ENCODE results near the gene TERT. TPM values are rescaled to one million over a fixed set of nuclear protein-coding genes. Genes with fewer than 3 reads are reported as not detected.
"Not testable (repeated sequence)": the region's sequence is repeated elsewhere in the genome, so short reads cannot be mapped to it uniquely, and the experiment has no call there.

The TERT gene
- total RNA-seq, 2 donors from 2014 or later, result not detected

DNA sequence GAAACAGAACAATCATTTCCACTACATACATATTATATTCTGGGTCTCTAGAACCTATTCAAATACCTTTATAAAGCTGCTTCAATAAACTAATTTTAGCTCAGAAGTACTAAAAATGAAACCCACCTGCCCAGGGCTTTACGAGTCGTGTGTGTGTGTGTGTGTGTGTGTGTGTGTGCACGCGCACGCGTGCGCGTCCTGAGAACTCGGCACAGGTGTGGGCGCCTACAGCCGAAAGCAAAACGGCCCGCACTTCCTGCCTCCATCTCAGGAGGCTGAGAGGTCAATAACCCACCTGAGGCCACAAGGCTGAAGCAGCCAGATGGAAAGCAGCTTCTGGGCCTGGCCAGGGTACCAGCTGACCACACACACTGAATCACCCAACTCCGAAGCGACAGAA, 47.0 kb upstream of the TERT start:
- H3K4me1 ChIP-seq, result peaks cover 23% of the 10 kb centered on the region
- no peak overlapping the region for H3K4me3 ChIP-seq
- H3K27ac ChIP-seq, result no peak overlapping the region
- intact Hi-C loops (cut with DNase I), result no loop called here
- no peaks in the 10 kb centered on the region for H3K9me3 ChIP-seq
- WGBS, 2 donors, result 90 to 93% methylated on average over 15 of the region's 15 CpGs
- H3K27me3 ChIP-seq, result no peaks in the 10 kb centered on the region
- no peak for ATAC-seq
- no peak for TF ChIP-seq POLR2A (IDR thresholded peaks at IDR 0.05)
- TF ChIP-seq CTCF (IDR thresholded peaks at IDR 0.05), result no peak
- DNase-seq, result no peak
- peaks cover 1 to 39% of the 10 kb centered on the region in 2 donors for H3K36me3 ChIP-seq (replicated peaks in 1 of 2; ENCODE audit: insufficient read depth in 1 of 2, low read depth in 2 of 2)

DNA sequence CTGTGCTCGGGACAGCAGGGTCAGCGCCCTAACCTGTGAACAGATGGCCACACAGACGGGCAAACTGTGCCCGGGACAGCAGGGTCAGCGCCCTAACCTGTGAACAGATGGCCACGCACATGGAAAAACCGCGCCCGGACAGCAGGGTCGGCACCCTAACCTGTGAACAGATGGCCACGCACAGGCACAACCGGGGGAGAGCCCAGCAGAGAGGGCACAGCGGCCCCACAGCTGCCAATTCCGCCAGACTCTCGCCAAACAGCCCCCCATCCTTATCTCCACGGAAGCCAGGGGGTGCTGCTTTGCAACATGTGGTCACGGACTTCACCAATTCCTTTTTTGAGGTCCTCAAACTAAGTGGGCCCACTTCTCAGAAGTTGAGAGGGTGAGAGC, 44.9 kb upstream of the TERT start:
- H3K9me3 ChIP-seq; ATAC-seq; DNase-seq; H3K4me3 ChIP-seq; intact Hi-C loops (cut with DNase I); H3K27me3 ChIP-seq; H3K27ac ChIP-seq: not testable (repeated sequence)
- Histone ChIP-seq H3K4me1 (peaks cover 12% of the 10 kb centered on the region), H3K36me3 (replicated peaks in 1 of 2; ENCODE audit: insufficient read depth in 1 of 2, low read depth in 2 of 2) (peaks cover 8 to 54% of the 10 kb centered on the region in 2 donors)
- 84 to 91% methylated on average over 5 to 16 of the region's 17 CpGs for WGBS, 2 donors

DNA sequence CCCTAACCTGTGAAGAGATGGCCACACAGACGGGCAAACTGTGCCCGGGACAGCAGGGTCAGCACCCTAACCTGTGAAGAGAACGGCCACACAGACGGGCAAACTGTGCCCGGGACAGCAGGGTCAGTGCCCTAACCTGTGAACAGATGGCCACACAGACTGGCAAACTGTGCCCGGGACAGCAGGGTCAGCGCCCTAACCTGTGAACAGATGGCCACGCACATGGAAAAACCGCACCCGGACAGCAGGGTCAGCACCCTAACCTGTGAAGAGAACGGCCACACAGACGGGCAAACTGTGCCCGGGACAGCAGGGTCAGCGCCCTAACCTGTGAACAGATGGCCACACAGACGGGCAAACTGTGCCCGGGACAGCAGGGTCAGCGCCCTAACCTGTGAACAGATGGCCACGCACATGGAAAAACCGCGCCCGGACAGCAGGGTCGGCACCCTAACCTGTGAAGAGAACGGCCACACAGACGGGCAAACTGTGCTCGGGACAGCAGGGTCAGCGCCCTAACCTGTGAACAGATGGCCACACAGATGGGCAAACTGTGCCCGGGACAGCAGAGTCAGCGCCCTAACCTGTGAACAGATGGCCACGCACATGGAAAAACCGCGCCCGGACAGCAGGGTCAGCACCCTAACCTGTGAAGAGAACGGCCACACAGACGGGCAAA, 44.4 kb upstream of the TERT start:
- Histone ChIP-seq H3K36me3 (replicated peaks in 1 of 2; ENCODE audit: insufficient read depth in 1 of 2, low read depth in 2 of 2) (peaks cover 8 to 57% of the 10 kb centered on the region in 2 donors), H3K4me1 (peaks cover 12% of the 10 kb centered on the region)
- H3K27me3 ChIP-seq; DNase-seq; H3K4me3 ChIP-seq; H3K27ac ChIP-seq; intact Hi-C loops (cut with DNase I); H3K9me3 ChIP-seq; ATAC-seq: not testable (repeated sequence)
- 85 to 100% methylated on average over 1 to 24 of the region's 34 CpGs for WGBS, 2 donors

DNA sequence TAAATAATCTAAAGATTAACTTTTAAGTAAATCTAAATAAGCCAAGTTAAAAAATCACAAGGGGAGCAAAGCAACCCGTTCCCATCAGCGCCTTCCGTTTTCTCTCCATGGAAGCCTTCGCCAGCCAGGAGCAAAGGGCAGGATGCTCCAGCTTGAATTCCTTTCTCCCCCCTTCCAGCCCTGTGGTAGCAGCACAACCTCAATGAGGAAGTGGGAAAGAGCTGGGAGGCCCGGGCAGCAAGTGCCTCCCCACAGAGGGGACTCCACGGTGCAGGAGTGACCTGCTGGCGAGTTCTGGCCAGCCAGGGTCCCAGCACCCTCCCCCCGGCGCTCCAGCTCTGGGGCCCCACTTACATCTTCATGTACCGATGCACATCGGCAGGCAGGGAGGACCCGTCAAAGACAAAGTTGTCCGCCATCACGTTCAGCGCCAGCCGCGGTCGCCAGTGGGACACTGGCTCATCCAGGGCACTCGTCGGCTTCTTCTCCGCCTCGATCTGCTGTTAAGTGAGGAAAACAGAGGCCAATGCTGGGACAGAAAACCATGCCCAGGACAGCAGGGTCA, 43.7 kb upstream of the TERT start:
- H3K4me3 ChIP-seq, result no peak overlapping the region
- H3K36me3 ChIP-seq (replicated peaks in 1 of 2; ENCODE audit: insufficient read depth in 1 of 2, low read depth in 2 of 2), result peaks cover 8 to 58% of the 10 kb centered on the region in 2 donors
- H3K27ac ChIP-seq, result no peak overlapping the region
- H3K4me1 ChIP-seq, result peaks cover 6% of the 10 kb centered on the region
- 94 to 95% methylated on average over 20 to 22 of the region's 22 CpGs for WGBS, 2 donors
- DNase-seq, result no peak
- no peaks in the 10 kb centered on the region for H3K9me3 ChIP-seq
- TF ChIP-seq CTCF (IDR thresholded peaks at IDR 0.05) (no peak), POLR2A (IDR thresholded peaks at IDR 0.05) (no peak)
- intact Hi-C loops (cut with DNase I), result no loop called here
- no peak for ATAC-seq
- H3K27me3 ChIP-seq, result no peaks in the 10 kb centered on the region

DNA sequence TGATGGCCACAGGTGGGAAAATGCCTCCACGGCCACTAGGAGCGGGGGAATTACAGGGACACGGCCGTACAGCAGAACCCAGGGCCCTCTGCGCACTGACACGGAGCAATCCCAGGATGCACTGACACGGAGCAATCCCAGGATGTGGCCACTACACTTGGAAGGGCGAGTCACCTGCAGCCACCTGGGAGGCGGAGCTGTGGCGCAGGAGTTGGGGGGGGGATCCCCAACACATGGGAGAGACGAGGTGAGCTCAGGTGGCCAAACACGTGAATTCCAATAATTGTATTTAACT, 43.3 kb upstream of the TERT start:
- TF ChIP-seq POLR2A (IDR thresholded peaks at IDR 0.05), result no peak
- no peak for TF ChIP-seq CTCF (IDR thresholded peaks at IDR 0.05)
- Histone ChIP-seq H3K9me3 (no peaks in the 10 kb centered on the region), H3K27ac (no peak overlapping the region), H3K4me3 (no peak overlapping the region), H3K27me3 (no peaks in the 10 kb centered on the region), H3K36me3 (replicated peaks in 1 of 2; ENCODE audit: insufficient read depth in 1 of 2, low read depth in 2 of 2) (peaks cover 8 to 62% of the 10 kb centered on the region in 2 donors), H3K4me1 (peaks cover 2% of the 10 kb centered on the region)
- intact Hi-C loops (cut with DNase I), result no loop called here
- 88 to 90% methylated on average over 5 to 12 of the region's 12 CpGs for WGBS, 2 donors
- DNase-seq, result no peak
- no peak for ATAC-seq

Measured in body of pancreas (tissue), 4 donors.